Measurements from ENCODE around the gene PLXNA4.

Gene PLXNA4

GRCh38 chr7:132300599-132301277, 275.5 kb downstream of the PLXNA4 start:
- H3K9me3 ChIP-seq (ENCODE audit: low read length): no peaks in the 10 kb centered on the region
- no peak overlapping the region for H3K9ac ChIP-seq (ENCODE audit: low read length)
- no peaks in the 10 kb centered on the region for H4K20me1 ChIP-seq (ENCODE audit: insufficient read depth, low read length)
- H2AFZ ChIP-seq (ENCODE audit: low read length): no peak overlapping the region
- no peak overlapping the region for H3K4me2 ChIP-seq (ENCODE audit: low read length)
- H3K4me3 ChIP-seq (ENCODE audit: low read depth, low read length, poor library complexity, severe bottlenecking): no peak overlapping the region
- no peaks in the 10 kb centered on the region for H3F3A ChIP-seq (ENCODE audit: insufficient read depth, low read length)
- no peaks in the 10 kb centered on the region for H3K9me2 ChIP-seq (ENCODE audit: low read depth, low read length)
- H3K4me1 ChIP-seq (ENCODE audit: insufficient read depth, low read length, severe bottlenecking): no peaks in the 10 kb centered on the region
- H3K36me3 ChIP-seq (ENCODE audit: insufficient read depth, low read length): no peaks in the 10 kb centered on the region
- no peaks in the 10 kb centered on the region for H3K27me3 ChIP-seq (ENCODE audit: insufficient read depth, low read length)
- TF ChIP-seq EZH2 (IDR thresholded peaks at IDR 0.05; ENCODE audit: borderline replicate concordance, low read length) (no peak), CTCF (IDR thresholded peaks at IDR 0.05; ENCODE audit: low read length) (no peak)
- no peak overlapping the region for H3K27ac ChIP-seq (ENCODE audit: low read depth, low read length, poor library complexity, severe bottlenecking)
- no peaks in the 10 kb centered on the region for H3K79me2 ChIP-seq (ENCODE audit: insufficient read depth, low read length)

GRCh38 chr7:132298790-132299189, 277.5 kb downstream of the PLXNA4 start:
- H3K9me2 ChIP-seq (ENCODE audit: low read depth, low read length): no peaks in the 10 kb centered on the region
- no peaks in the 10 kb centered on the region for H3F3A ChIP-seq (ENCODE audit: insufficient read depth, low read length)
- no peaks in the 10 kb centered on the region for H3K9me3 ChIP-seq (ENCODE audit: low read length)
- no peak overlapping the region for H3K4me2 ChIP-seq (ENCODE audit: low read length)
- H3K4me3 ChIP-seq (ENCODE audit: low read depth, low read length, poor library complexity, severe bottlenecking): no peak overlapping the region
- no peak overlapping the region for H3K9ac ChIP-seq (ENCODE audit: low read length)
- no peaks in the 10 kb centered on the region for H3K4me1 ChIP-seq (ENCODE audit: insufficient read depth, low read length, severe bottlenecking)
- no peaks in the 10 kb centered on the region for H3K27me3 ChIP-seq (ENCODE audit: insufficient read depth, low read length)
- H3K79me2 ChIP-seq (ENCODE audit: insufficient read depth, low read length): no peaks in the 10 kb centered on the region
- H3K27ac ChIP-seq (ENCODE audit: low read depth, low read length, poor library complexity, severe bottlenecking): no peak overlapping the region
- H3K36me3 ChIP-seq (ENCODE audit: insufficient read depth, low read length): no peaks in the 10 kb centered on the region
- TF ChIP-seq CTCF (IDR thresholded peaks at IDR 0.05; ENCODE audit: low read length): no peak
- no peak for TF ChIP-seq EZH2 (IDR thresholded peaks at IDR 0.05; ENCODE audit: borderline replicate concordance, low read length)
- no peak overlapping the region for H2AFZ ChIP-seq (ENCODE audit: low read length)
- no peaks in the 10 kb centered on the region for H4K20me1 ChIP-seq (ENCODE audit: insufficient read depth, low read length)

- H4K20me1 ChIP-seq (ENCODE audit: insufficient read depth, low read length): no peaks in the 10 kb centered on the region
- no peak overlapping the region for H3K9ac ChIP-seq (ENCODE audit: low read length)
- no peaks in the 10 kb centered on the region for H3K27me3 ChIP-seq (ENCODE audit: insufficient read depth, low read length)
- no peak overlapping the region for H3K4me2 ChIP-seq (ENCODE audit: low read length)
- H3K36me3 ChIP-seq (ENCODE audit: insufficient read depth, low read length): no peaks in the 10 kb centered on the region
- H3F3A ChIP-seq (ENCODE audit: insufficient read depth, low read length): no peaks in the 10 kb centered on the region
- no peaks in the 10 kb centered on the region for H3K79me2 ChIP-seq (ENCODE audit: insufficient read depth, low read length)
- H3K9me3 ChIP-seq (ENCODE audit: low read length): no peaks in the 10 kb centered on the region
- H3K4me1 ChIP-seq (ENCODE audit: insufficient read depth, low read length, severe bottlenecking): no peaks in the 10 kb centered on the region
- no peak for TF ChIP-seq EZH2 (IDR thresholded peaks at IDR 0.05; ENCODE audit: borderline replicate concordance, low read length)
- no peak for TF ChIP-seq CTCF (IDR thresholded peaks at IDR 0.05; ENCODE audit: low read length)
- H3K27ac ChIP-seq (ENCODE audit: low read depth, low read length, poor library complexity, severe bottlenecking): no peak overlapping the region
- H3K9me2 ChIP-seq (ENCODE audit: low read depth, low read length): no peaks in the 10 kb centered on the region
- no peak overlapping the region for H3K4me3 ChIP-seq (ENCODE audit: low read depth, low read length, poor library complexity, severe bottlenecking)
- no peak overlapping the region for H2AFZ ChIP-seq (ENCODE audit: low read length)
These were observed 279.4 kb downstream of the PLXNA4 start for GRCh38 chr7:132296820-132297219.
